Breast epithelium (tissue), 3 donors: Measurements from ENCODE around the gene ZNF148.

Source experiments
- CTCF ChIP-seq, 3 donors: fragments of 450-650 bp; IDR thresholded peaks; one replicate each; pipeline ENCODE4 v1.5.1; 2016 to 2017; ENCODE audit warnings: antibody characterized with exemption in 3 of 3, mild to moderate bottlenecking in 3 of 3, moderate library complexity in 3 of 3
- POLR2A ChIP-seq: fragments of 450-650 bp; IDR thresholded peaks from one replicate; pipeline ENCODE4 v1.6.1; 2016; ENCODE audit warnings: antibody characterized with exemption, mild to moderate bottlenecking, moderate library complexity

DNA sequence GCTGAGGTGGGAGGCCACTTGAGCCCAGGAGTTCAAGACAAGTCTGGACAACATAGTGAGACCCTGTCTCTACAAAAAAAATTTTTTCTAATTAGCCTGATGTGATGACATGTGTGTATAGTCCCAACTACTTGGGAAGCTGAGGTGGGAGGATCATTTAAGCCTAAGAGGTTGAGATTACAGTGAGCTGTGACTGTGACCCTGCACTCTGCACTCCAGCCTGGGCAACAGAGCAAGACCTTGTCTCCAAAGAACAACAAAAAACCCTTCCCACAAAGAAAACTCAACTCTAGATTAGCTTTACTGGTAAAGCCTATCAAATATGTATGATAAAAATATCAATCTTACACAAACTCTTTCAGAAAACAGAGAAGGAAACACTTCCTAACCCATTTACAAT is 68.5 kb downstream of the ZNF148 start:
- TF ChIP-seq CTCF (IDR thresholded peaks at IDR 0.05) (no peak), POLR2A (no peak)
